A673 (cell line): Measurements from ENCODE around the gene SNX11.

ENCODE experiments used
- CTCF ChIP-seq: fragments of 300-800, 200-600 bp; sonication (generic); conservative IDR thresholded peaks from 2 replicates; pipeline ENCODE4 v1.5.1; 2017; ENCODE audit warnings: low read depth, mild to moderate bottlenecking, antibody characterized with exemption, low read length, moderate library complexity, mixed read lengths
- EZH2 ChIP-seq: fragments of 200-600 bp; sonication (generic); IDR thresholded peaks from 2 replicates; pipeline ENCODE4 v1.6.1; 2017; ENCODE audit warnings: borderline replicate concordance, low read depth, mild to moderate bottlenecking, mixed read lengths, antibody characterized with exemption, low read length; ENCODE audit not compliant: poor library complexity, severe bottlenecking

GRCh38 chr17:48162946-48163506 is 55.5 kb downstream of the SNX11 start:
- TF ChIP-seq EZH2 (no peak), CTCF (no peak)
